Esophagus muscularis mucosa (tissue), 4 donors: ENCODE data around the gene MTCL1.

Experiments used
- EP300 ChIP-seq: sonication (generic); formaldehyde crosslinking; IDR thresholded peaks from one replicate; pipeline ENCODE4 v1.6.1; 2017; ENCODE audit warnings: antibody characterized with exemption
- POLR2AphosphoS5 ChIP-seq, 2 donors: sonication (generic); formaldehyde crosslinking; IDR thresholded peaks; one replicate each; pipeline ENCODE4 v1.6.1; 2017; ENCODE audit warnings: antibody characterized with exemption in 2 of 2
- TF ChIP-seq, protein P1 (sequence below), 3 experiments: fragments of 200-600 bp in 2 of 3; fragments of 450-650 bp in 1 of 3; sonication (generic) in 2 of 3; IDR thresholded peaks; one replicate each; pipeline ENCODE4 v1.5.1; 2017 to 2019; ENCODE audit warnings: antibody characterized with exemption in 3 of 3, mild to moderate bottlenecking in 2 of 3, moderate library complexity in 1 of 3

- TF ChIP-seq, protein P1, sequence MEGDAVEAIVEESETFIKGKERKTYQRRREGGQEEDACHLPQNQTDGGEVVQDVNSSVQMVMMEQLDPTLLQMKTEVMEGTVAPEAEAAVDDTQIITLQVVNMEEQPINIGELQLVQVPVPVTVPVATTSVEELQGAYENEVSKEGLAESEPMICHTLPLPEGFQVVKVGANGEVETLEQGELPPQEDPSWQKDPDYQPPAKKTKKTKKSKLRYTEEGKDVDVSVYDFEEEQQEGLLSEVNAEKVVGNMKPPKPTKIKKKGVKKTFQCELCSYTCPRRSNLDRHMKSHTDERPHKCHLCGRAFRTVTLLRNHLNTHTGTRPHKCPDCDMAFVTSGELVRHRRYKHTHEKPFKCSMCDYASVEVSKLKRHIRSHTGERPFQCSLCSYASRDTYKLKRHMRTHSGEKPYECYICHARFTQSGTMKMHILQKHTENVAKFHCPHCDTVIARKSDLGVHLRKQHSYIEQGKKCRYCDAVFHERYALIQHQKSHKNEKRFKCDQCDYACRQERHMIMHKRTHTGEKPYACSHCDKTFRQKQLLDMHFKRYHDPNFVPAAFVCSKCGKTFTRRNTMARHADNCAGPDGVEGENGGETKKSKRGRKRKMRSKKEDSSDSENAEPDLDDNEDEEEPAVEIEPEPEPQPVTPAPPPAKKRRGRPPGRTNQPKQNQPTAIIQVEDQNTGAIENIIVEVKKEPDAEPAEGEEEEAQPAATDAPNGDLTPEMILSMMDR (IDR thresholded peaks at IDR 0.05) = no peak
- TF ChIP-seq POLR2AphosphoS5 (IDR thresholded peaks at IDR 0.05) (no peak), EP300 (no peak)
Measured at GRCh38 chr18:8662560-8663255, 42.6 kb upstream of the MTCL1 start.
